ENCODE measurements around the gene GATA5. TPM values are rescaled to one million over a fixed set of nuclear protein-coding genes. Genes with fewer than 3 reads are reported as not detected.
"Not testable (repeated sequence)": the region's sequence is repeated elsewhere in the genome, so short reads cannot be mapped to it uniquely, and the experiment has no call there.

GATA5 gene
- total RNA-seq, 2 donors from 2014 or later, result 2.5 to 6.7 TPM

- H3K36me3 ChIP-seq (ENCODE audit: control insufficient read depth, insufficient read depth, low read length), result no peaks in the 10 kb centered on the region
- Mint-ChIP-seq H3K36me3 (ENCODE audit: low read depth) (no peaks in the 10 kb centered on the region), H3K4me3 (no peak overlapping the region), H3K27me3 (ENCODE audit: insufficient read depth) (peaks cover 8% of the 10 kb centered on the region), H3K27ac (no peak overlapping the region), H3K9me3 (peaks cover 5% of the 10 kb centered on the region), H3K4me1 (peaks cover 10% of the 10 kb centered on the region)
- no peak overlapping the region for H3K27ac ChIP-seq (ENCODE audit: low read depth, low read length)
- no peak overlapping the region for H3K9ac ChIP-seq (ENCODE audit: extremely low read depth, low read length, poor library complexity, severe bottlenecking)
- DNase-seq, result no peak
- WGBS, 2 experiments (ENCODE audit: insufficient coverage in 1 of 2, insufficient read length in 1 of 2), result 93 to 98% methylated on average over 9 to 15 of the region's 15 CpGs
- no peaks in the 10 kb centered on the region for H3K27me3 ChIP-seq (ENCODE audit: control insufficient read depth, insufficient read depth, low read length, poor library complexity, severe bottlenecking)
- peaks cover under 1% of the 10 kb centered on the region for H3K4me1 ChIP-seq (ENCODE audit: control insufficient read depth, insufficient read depth, low read length)
- no peaks in the 10 kb centered on the region for H3K9me3 ChIP-seq (ENCODE audit: control insufficient read depth, low read length)
- H3K4me3 ChIP-seq (ENCODE audit: low read length), result no peak overlapping the region
- no peak for TF ChIP-seq CTCF (conservative IDR thresholded peaks at IDR 0.05)
These were observed 17.6 kb upstream of the GATA5 start for GRCh38 chr20:62493253-62493885.

DNA sequence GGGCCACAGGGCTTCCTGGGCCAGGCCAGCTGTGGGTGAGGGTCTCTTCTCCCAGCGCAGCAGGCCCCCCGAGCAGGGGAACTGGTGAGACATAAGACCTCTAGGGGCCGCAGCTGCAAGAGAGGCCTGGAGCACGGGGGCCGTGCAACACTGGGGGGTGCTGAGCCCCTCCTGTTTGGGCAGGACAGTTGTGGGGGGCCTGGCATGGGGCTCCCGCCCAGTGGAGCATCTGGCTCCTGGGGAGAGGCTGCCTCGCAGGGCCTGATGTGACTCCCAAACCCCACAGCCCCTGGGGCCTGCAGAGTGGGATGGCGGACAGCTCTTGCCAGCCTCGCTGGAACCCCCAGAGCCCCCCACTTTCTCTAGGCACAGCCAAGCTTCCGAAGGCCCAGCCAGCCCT lies 16.9 kb upstream of the GATA5 start:
- Mint-ChIP-seq H3K9me3 (peaks cover 5% of the 10 kb centered on the region), H3K36me3 (ENCODE audit: low read depth) (no peaks in the 10 kb centered on the region), H3K4me1 (peaks cover 10% of the 10 kb centered on the region), H3K27ac (no peak overlapping the region), H3K27me3 (ENCODE audit: insufficient read depth) (peaks cover 8% of the 10 kb centered on the region), H3K4me3 (no peak overlapping the region)
- peaks cover 7% of the 10 kb centered on the region for H3K4me1 ChIP-seq (ENCODE audit: control insufficient read depth, insufficient read depth, low read length)
- H3K9ac ChIP-seq (ENCODE audit: extremely low read depth, low read length, poor library complexity, severe bottlenecking), result no peak overlapping the region
- H3K4me3 ChIP-seq (ENCODE audit: low read length), result no peak overlapping the region
- 88 to 94% methylated on average over 8 to 10 of the region's 10 CpGs for whole genome bisulfite sequencing, 2 experiments (ENCODE audit: insufficient coverage in 1 of 2, insufficient read length in 1 of 2)
- no peak for DNase-seq
- H3K9me3 ChIP-seq (ENCODE audit: control insufficient read depth, low read length), result no peaks in the 10 kb centered on the region
- H3K27me3 ChIP-seq (ENCODE audit: control insufficient read depth, insufficient read depth, low read length, poor library complexity, severe bottlenecking), result no peaks in the 10 kb centered on the region
- H3K27ac ChIP-seq (ENCODE audit: low read depth, low read length), result no peak overlapping the region
- H3K36me3 ChIP-seq (ENCODE audit: control insufficient read depth, insufficient read depth, low read length), result no peaks in the 10 kb centered on the region
- no peak for TF ChIP-seq CTCF (conservative IDR thresholded peaks at IDR 0.05)

DNA sequence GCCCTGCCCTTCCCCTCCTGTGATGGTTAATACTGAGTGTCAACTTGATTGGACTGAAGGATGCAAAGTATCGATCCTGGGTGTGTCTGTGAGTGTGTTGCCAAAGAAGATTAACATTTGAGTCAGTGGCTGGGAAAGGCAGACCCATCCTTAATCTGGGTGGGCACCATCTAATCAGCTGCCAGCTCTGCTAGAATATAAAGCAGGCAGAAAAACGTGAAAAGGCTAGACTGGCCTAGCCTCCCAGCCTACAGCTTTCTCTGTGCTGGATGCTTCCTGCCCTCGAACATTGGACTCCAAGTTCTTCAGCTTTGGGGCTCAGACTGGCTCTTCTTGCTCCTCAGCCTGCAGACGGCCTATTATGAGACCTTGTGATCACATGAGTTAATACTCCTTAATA lies 15.0 kb upstream of the GATA5 start:
- H3K27ac Mint-ChIP-seq, result not testable (repeated sequence)

DNA sequence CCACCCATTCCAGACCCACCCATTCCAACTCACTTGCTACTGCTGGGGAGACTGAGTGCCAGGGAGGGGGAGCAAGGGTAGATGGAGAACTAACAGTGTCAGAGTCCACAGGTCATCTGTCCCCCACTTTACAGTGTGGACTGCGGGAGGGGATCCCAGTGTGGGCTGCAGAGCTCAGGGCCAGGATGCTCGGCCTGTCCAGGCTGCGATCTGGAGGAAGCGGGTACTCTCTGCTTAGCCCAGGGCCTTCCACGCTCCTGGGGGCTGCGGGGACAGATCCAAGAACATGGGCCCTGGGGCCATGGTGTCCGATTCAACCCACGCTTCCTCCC lies 14.1 kb upstream of the GATA5 start:
- peaks cover 5% of the 10 kb centered on the region for H3K9me3 Mint-ChIP-seq
- Histone ChIP-seq H3K27ac (ENCODE audit: low read depth, low read length) (no peak overlapping the region), H3K4me1 (ENCODE audit: control insufficient read depth, insufficient read depth, low read length) (peaks cover 30% of the 10 kb centered on the region), H3K4me3 (ENCODE audit: low read length) (no peak overlapping the region), H3K27me3 (ENCODE audit: control insufficient read depth, insufficient read depth, low read length, poor library complexity, severe bottlenecking) (no peaks in the 10 kb centered on the region), H3K9ac (ENCODE audit: extremely low read depth, low read length, poor library complexity, severe bottlenecking) (no peak overlapping the region), H3K36me3 (ENCODE audit: control insufficient read depth, insufficient read depth, low read length) (no peaks in the 10 kb centered on the region), H3K9me3 (ENCODE audit: control insufficient read depth, low read length) (no peaks in the 10 kb centered on the region)
- H3K27ac Mint-ChIP-seq, result no peak overlapping the region
- WGBS, 2 experiments (ENCODE audit: insufficient coverage in 1 of 2, insufficient read length in 1 of 2), result 85 to 87% methylated on average over 5 to 8 of the region's 8 CpGs
- no peaks in the 10 kb centered on the region for H3K36me3 Mint-ChIP-seq (ENCODE audit: low read depth)
- no peak for DNase-seq
- peaks cover 5% of the 10 kb centered on the region for H3K27me3 Mint-ChIP-seq (ENCODE audit: insufficient read depth)
- no peak for TF ChIP-seq CTCF (conservative IDR thresholded peaks at IDR 0.05)
- peaks cover 32% of the 10 kb centered on the region for H3K4me1 Mint-ChIP-seq
- no peak overlapping the region for H3K4me3 Mint-ChIP-seq

More for the DNA sequence above, 15.0 kb upstream of the GATA5 start:
- not testable (repeated sequence) for H3K27me3 ChIP-seq (ENCODE audit: control insufficient read depth, insufficient read depth, low read length, poor library complexity, severe bottlenecking); H3K4me3 ChIP-seq (ENCODE audit: low read length); DNase-seq; H3K9ac ChIP-seq (ENCODE audit: extremely low read depth, low read length, poor library complexity, severe bottlenecking); H3K9me3 ChIP-seq (ENCODE audit: control insufficient read depth, low read length); H3K27ac ChIP-seq (ENCODE audit: low read depth, low read length); H3K36me3 ChIP-seq (ENCODE audit: control insufficient read depth, insufficient read depth, low read length); H3K27me3 Mint-ChIP-seq (ENCODE audit: insufficient read depth); H3K4me3 Mint-ChIP-seq; H3K36me3 Mint-ChIP-seq (ENCODE audit: low read depth); H3K9me3 Mint-ChIP-seq
- H3K4me1 Mint-ChIP-seq, result peaks cover 26% of the 10 kb centered on the region
- H3K4me1 ChIP-seq (ENCODE audit: control insufficient read depth, insufficient read depth, low read length), result peaks cover 26% of the 10 kb centered on the region
- WGBS, 2 experiments (ENCODE audit: insufficient coverage in 1 of 2, insufficient read length in 1 of 2), result 84 to 91% methylated on average over 4 of the region's 4 CpGs
